Thoracic aorta (tissue), 2 donors: ENCODE data around the gene DLK2. TPM values are rescaled to one million over a fixed set of nuclear protein-coding genes. Genes with fewer than 3 reads are reported as not detected.

ENCODE experiments used
- ATAC-seq: fragments of 150-250 bp; one replicate; pipeline ENCODE4 v1.8.0; 2017; ENCODE audit warnings: low read depth; ENCODE audit not compliant: insufficient number of reproducible peaks, low FRiP score
- DNase-seq: peaks from one replicate; pipeline ENCODE4 v3.0.0-alpha.2; 2020; ENCODE audit warnings: low spot score
- H3K27ac ChIP-seq, 2 donors: fragments of 200-600 bp; sonication (generic); 1 replicate in 1 of 2; 2 replicates in 1 of 2; pipeline ENCODE4 v1.5.1; 2016; ENCODE audit warnings: mild to moderate bottlenecking in 2 of 2, moderate library complexity in 2 of 2
- H3K27me3 ChIP-seq: fragments of 200-600 bp; sonication (generic); replicated peaks from 2 replicates; pipeline ENCODE4 v1.6.0; 2016; ENCODE audit warnings: mild to moderate bottlenecking; ENCODE audit not compliant: insufficient read depth
- H3K36me3 ChIP-seq: fragments of 200-600 bp; sonication (generic); one replicate; pipeline ENCODE4 v1.5.1; 2016
- H3K4me1 ChIP-seq, 2 donors: fragments of 200-600 bp; sonication (generic); 1 replicate in 1 of 2; 2 replicates in 1 of 2; pipeline versions ENCODE4 v1.5.1 to v1.6.0; 2016; ENCODE audit warnings: low read depth in 2 of 2, mild to moderate bottlenecking in 1 of 2; ENCODE audit not compliant: control insufficient read depth in 1 of 2
- H3K4me3 ChIP-seq: fragments of 200-600 bp; sonication (generic); 2 replicates; pipeline ENCODE4 v1.5.1; 2016; ENCODE audit warnings: mild to moderate bottlenecking
- H3K9me3 ChIP-seq: fragments of 200-600 bp; sonication (generic); 2 replicates; pipeline ENCODE4 v1.5.1; 2016
- total RNA-seq, 2 donors: library from RNA; depleted of rRNA; stranded (reverse); fragments of >200 nt; gene quantifications; one replicate each; pipeline versions ENCODE4 v1.1.0 to v1.2.3, GENCODE V29; 2016
- TF ChIP-seq, protein P1 (sequence below): fragments of 200-600 bp; sonication (generic); IDR thresholded peaks from one replicate; pipeline ENCODE4 v1.5.1; 2019; ENCODE audit warnings: antibody characterized with exemption

The DLK2 gene
- total RNA-seq, 2 donors from 2014 or later = not detected

DNA sequence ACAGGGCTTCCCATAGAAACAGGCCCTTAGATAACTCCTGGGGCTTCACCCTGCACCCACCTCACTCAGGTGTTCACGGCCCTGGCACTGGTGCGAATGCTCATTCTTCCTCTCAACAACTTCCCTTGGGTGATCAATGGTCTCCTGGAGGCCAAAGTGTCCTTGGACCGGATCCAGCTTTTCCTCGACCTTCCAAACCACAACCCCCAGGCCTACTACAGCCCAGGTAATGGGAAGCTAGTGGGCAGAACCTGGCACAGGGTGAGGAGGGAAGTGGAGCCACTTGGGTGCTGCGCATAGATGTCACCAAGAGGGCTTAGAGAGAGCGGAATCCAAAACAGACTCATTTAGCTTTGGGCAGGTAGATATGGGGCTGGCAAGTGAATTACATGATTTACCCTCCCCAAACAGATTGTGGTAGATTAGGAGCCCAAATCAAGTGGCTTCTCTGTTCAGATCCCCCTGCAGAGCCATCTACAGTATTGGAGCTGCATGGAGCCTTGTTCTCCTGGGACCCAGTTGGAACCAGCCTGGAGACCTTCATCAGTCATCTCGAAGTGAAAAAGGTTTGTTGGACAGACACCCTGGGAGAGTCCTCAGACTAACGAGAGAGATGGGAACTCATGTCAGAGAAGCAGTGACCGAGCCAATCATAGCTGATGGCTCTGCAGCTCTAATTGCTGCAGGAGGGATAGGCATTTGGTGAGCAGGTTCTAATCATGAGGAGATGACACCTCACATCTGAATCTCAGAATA lies 19.5 kb downstream of the DLK2 start:
- Histone ChIP-seq H3K9me3 (no peaks in the 10 kb centered on the region), H3K27me3 (no peaks in the 10 kb centered on the region), H3K4me3 (no peak overlapping the region), H3K36me3 (peaks cover 18% of the 10 kb centered on the region), H3K4me1 (peaks cover 6 to 25% of the 10 kb centered on the region in 2 donors), H3K27ac (peak overlapping the region; percentile 22 to 58)
- ATAC-seq = no peak
- no peak for DNase-seq
- TF ChIP-seq, protein P1, sequence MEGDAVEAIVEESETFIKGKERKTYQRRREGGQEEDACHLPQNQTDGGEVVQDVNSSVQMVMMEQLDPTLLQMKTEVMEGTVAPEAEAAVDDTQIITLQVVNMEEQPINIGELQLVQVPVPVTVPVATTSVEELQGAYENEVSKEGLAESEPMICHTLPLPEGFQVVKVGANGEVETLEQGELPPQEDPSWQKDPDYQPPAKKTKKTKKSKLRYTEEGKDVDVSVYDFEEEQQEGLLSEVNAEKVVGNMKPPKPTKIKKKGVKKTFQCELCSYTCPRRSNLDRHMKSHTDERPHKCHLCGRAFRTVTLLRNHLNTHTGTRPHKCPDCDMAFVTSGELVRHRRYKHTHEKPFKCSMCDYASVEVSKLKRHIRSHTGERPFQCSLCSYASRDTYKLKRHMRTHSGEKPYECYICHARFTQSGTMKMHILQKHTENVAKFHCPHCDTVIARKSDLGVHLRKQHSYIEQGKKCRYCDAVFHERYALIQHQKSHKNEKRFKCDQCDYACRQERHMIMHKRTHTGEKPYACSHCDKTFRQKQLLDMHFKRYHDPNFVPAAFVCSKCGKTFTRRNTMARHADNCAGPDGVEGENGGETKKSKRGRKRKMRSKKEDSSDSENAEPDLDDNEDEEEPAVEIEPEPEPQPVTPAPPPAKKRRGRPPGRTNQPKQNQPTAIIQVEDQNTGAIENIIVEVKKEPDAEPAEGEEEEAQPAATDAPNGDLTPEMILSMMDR = no peak

DNA sequence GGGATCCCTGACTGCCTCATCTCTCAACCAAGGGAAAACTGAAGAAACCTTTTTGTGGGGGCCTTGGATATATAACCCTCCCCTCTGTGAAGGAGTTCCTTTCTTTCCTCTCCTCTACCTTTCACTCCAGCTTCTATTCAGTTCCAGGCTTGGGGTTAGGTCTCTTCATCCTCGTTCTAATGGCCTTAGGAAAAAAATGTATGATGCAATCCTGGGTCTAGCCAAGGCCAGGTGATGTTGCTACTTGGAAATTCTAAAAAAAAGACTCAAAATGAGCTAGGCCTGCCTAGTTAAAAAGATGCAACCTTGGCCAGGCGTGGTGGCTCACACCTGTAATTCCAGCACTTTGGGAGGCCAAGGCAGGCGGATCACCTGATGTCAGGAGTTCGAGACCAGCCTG lies 20.4 kb downstream of the DLK2 start:
- no peak overlapping the region for H3K27ac ChIP-seq
- H3K9me3 ChIP-seq = no peaks in the 10 kb centered on the region

DNA sequence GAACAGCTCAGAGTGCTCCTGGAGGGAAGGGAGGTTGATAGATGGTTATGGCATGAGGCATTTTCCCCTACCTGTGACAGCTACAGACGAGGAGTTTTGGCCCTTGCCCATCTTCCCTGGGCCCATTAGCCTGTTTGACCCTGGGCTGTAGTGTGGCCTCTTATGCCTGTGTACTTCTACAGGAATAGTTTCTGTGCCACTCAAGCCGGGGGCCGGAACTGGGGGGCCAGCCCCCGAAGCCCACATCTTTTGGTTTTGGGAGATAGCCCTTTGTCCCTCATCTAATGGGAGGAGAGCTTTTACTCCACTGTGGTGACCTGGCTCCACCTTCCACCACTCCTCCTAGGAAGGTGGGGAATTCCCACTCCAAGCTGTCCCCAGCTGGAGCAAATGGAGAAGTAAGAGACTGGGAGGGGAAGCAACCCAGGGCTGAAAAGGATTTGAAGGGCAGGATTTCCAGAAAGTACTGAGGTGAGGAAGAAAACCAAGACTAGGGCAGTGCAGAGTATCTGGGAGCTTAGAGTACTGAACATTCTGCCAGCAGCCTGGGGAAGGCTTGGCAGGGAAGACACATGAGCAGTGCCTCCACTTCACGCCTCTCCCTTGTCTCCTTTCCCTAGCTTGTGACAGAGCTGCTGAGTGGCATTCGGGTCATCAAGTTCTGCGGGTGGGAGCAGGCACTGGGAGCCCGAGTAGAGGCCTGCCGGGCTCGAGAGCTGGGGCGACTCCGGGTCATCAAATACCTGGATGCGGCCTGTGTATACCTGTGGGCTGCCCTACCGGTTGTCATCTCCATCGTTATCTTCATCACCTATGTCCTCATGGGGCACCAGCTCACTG lies 21.1 kb downstream of the DLK2 start:
- H3K4me1 ChIP-seq = peaks cover 9 to 35% of the 10 kb centered on the region in 2 donors
- H3K27ac ChIP-seq = no peak overlapping the region
- DNase-seq (no peak), ATAC-seq (no peak)
- H3K9me3 ChIP-seq = no peaks in the 10 kb centered on the region
- H3K36me3 ChIP-seq = peaks cover 6% of the 10 kb centered on the region
- TF ChIP-seq, protein P1 = no peak
- no peak overlapping the region for H3K4me3 ChIP-seq
- H3K27me3 ChIP-seq = no peaks in the 10 kb centered on the region

More for the DNA sequence above, 20.4 kb downstream of the DLK2 start:
- TF ChIP-seq, protein P1 = no peak
- Histone ChIP-seq H3K4me1 (peaks cover 6 to 29% of the 10 kb centered on the region in 2 donors), H3K4me3 (no peak overlapping the region), H3K27me3 (no peaks in the 10 kb centered on the region), H3K36me3 (peaks cover 12% of the 10 kb centered on the region)
- ATAC-seq = no peak
- no peak for DNase-seq

DNA sequence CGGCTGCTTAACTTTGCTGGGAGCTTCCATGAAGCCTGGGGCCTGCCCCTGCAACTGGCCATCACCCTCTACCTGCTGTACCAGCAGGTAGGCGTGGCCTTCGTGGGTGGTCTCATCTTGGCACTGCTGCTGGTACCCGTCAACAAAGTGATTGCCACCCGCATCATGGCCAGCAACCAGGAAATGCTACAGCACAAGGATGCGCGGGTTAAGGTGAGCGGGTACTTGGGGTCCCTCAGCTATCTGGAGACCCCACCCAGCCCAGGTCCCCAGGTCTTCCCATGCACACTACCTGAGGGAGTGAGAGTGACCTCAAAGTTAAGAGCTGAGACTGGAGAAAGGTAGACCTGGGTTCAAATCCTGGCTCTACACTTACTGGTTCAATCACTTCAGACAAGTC lies 22.2 kb downstream of the DLK2 start:
- peaks cover 6% of the 10 kb centered on the region for H3K36me3 ChIP-seq
- TF ChIP-seq, protein P1 = no peak
- H3K4me1 ChIP-seq = peaks cover 19 to 45% of the 10 kb centered on the region in 2 donors
- H3K27ac ChIP-seq = no peak overlapping the region
- no peak overlapping the region for H3K4me3 ChIP-seq
- no peaks in the 10 kb centered on the region for H3K27me3 ChIP-seq
- no peaks in the 10 kb centered on the region for H3K9me3 ChIP-seq
- ATAC-seq (no peak), DNase-seq (no peak)
